K562 (cell line): ENCODE measurements around the gene XPO6. TPM values are rescaled to one million over a fixed set of nuclear protein-coding genes. Genes with fewer than 3 reads are reported as not detected.
A peak's percentile ranks its signal among the peaks of the same experiment; 100 is the strongest.

Experiments used
- ATAC-seq: fragments of 200-7000 bp; cut with Tn5 transposase; 3 replicates; pipeline ENCODE4 v1.9.1; 2020; ENCODE audit warnings: moderate library complexity
- BruUV-seq: library from RNA; stranded (reverse); fragments of 400-500 nt; replicated peaks from 2 replicates; lab custom pipeline; 2021; lab: Mats Ljungman, UMichigan
- CTCF ChIA-PET: fragments of 300-600 bp; formaldehyde crosslinking; extraction: SDS; loops from one replicate; lab custom pipeline; 2021; ENCODE audit warnings: low intra/inter-chr PET ratio; lab: Yijun Ruan, JAX
- POLR2A ChIA-PET: fragments of 300-600, 350-650 bp; sonication (Branson Sonifier 250); formaldehyde crosslinking; extraction: SDS; loops from one replicate; lab custom pipeline; 2021; ENCODE audit warnings: antibody characterized with exemption, inconsistent platforms; lab: Yijun Ruan, JAX
- DNase-seq, 4 experiments: peaks; one replicate each; pipeline versions ENCODE4 v3.0.0 to v3.0.0-alpha.2; 2011 to 2018; ENCODE audit warnings: low spot score in 3 of 4, mixed read lengths in 3 of 4; ENCODE audit errors: extremely low read depth in 1 of 4
- FAIRE-seq: peaks from 2 replicates; lab custom pipeline; 2011; peaks lifted over from hg19 to GRCh38; lab: Jason Lieb, UNC
- H2AFZ ChIP-seq: 2 replicates; pipeline ENCODE4 v1.6.0; 2011; ENCODE audit warnings: low read depth, low read length, control low read depth, inconsistent platforms
- H3K27ac ChIP-seq: fragments of 200-600 bp; 3 replicates; pipeline ENCODE4 v1.8.0; 2011; ENCODE audit warnings: low read depth, mild to moderate bottlenecking, control low read depth, inconsistent platforms, low read length, moderate library complexity, mixed read lengths; ENCODE audit errors: extremely low read depth
- H3K27me3 ChIP-seq, 2 experiments: fragments of 300-600 bp in 1 of 2; 2 replicates in 1 of 2; 3 replicates in 1 of 2; pipeline versions ENCODE4 v1.6.0 to v1.8.0; 2011; ENCODE audit warnings: inconsistent platforms in 2 of 2, low read length in 2 of 2, mild to moderate bottlenecking in 1 of 2, mixed read lengths in 1 of 2, moderate library complexity in 1 of 2; ENCODE audit not compliant: control insufficient read depth in 2 of 2, insufficient read depth in 2 of 2
- H3K36me3 ChIP-seq: fragments of 300-600 bp; 3 replicates; pipeline ENCODE4 v1.8.0; 2011; ENCODE audit warnings: mild to moderate bottlenecking, low read length, inconsistent platforms; ENCODE audit not compliant: control insufficient read depth, insufficient read depth
- H3K4me1 ChIP-seq, 2 experiments: fragments of 200-600 bp in 1 of 2; replicated peaks in 1 of 2; 2 replicates in 1 of 2; 3 replicates in 1 of 2; pipeline versions ENCODE4 v1.5.1 to v1.8.0; 2011; ENCODE audit warnings: inconsistent platforms in 2 of 2, low read length in 2 of 2, mild to moderate bottlenecking in 1 of 2, mixed read lengths in 1 of 2, moderate library complexity in 1 of 2; ENCODE audit not compliant: control insufficient read depth in 2 of 2, insufficient read depth in 2 of 2
- H3K4me2 ChIP-seq: 2 replicates; pipeline ENCODE4 v1.6.1; 2011; ENCODE audit warnings: low read length, control low read depth, inconsistent platforms, mixed read lengths; ENCODE audit not compliant: insufficient read depth
- H3K4me3 ChIP-seq: fragments of 200-600 bp; sonication (generic), shearing (Covaris generic); 2 replicates; pipeline ENCODE4 v1.5.1; 2016; ENCODE audit warnings: control low read depth, inconsistent platforms
- H3K79me2 ChIP-seq: fragments of 200-600 bp; 3 replicates; pipeline ENCODE4 v1.8.0; 2011; ENCODE audit warnings: low read length, inconsistent platforms; ENCODE audit not compliant: control insufficient read depth, insufficient read depth
- H3K9ac ChIP-seq, 2 experiments: 2 replicates each; pipeline versions ENCODE4 v1.6.0 to v1.6.1; 2011; ENCODE audit warnings: low read depth in 2 of 2, low read length in 2 of 2, control low read depth in 1 of 2, inconsistent platforms in 1 of 2, mild to moderate bottlenecking in 1 of 2, mixed read lengths in 1 of 2; ENCODE audit not compliant: insufficient read depth in 1 of 2
- H3K9me1 ChIP-seq: one replicate; pipeline ENCODE4 v1.6.0; 2011; ENCODE audit warnings: inconsistent platforms, mild to moderate bottlenecking, low read length, moderate library complexity; ENCODE audit not compliant: control insufficient read depth, insufficient read depth
- H3K9me3 ChIP-seq: replicated peaks from 2 replicates; pipeline ENCODE4 v1.5.1; 2011; ENCODE audit warnings: low read depth, low read length, inconsistent platforms; ENCODE audit not compliant: control insufficient read depth, insufficient read depth
- H4K20me1 ChIP-seq: replicated peaks from 2 replicates; pipeline ENCODE4 v1.6.1; 2011; ENCODE audit warnings: low read length, inconsistent platforms, mixed read lengths; ENCODE audit not compliant: control insufficient read depth, insufficient read depth
- ARHGAP35 ChIP-seq: fragments of 450-650 bp; IDR thresholded peaks from 2 replicates; pipeline ENCODE4 v1.6.1; 2018; ENCODE audit not compliant: partially characterized antibody
- ATF7 ChIP-seq: fragments of 450-650 bp; IDR thresholded peaks from 2 replicates; pipeline ENCODE4 v1.7.1; 2014; ENCODE audit warnings: mild to moderate bottlenecking, moderate library complexity
- BRD4 ChIP-seq: fragments of 200-600 bp; sonication (generic); IDR thresholded peaks from 2 replicates; pipeline ENCODE4 v1.6.1; 2017; ENCODE audit warnings: inconsistent platforms
- CEBPB ChIP-seq: fragments of 450-650 bp; IDR thresholded peaks from 2 replicates; pipeline ENCODE4 v1.6.1; 2016; ENCODE audit warnings: missing genetic modification characterization, missing compliant biosample characterization
- CEBPG ChIP-seq, 3 experiments: fragments of 200-800 bp in 1 of 3; sonication (Bioruptor generic) in 1 of 3; sonication (generic) in 1 of 3; formaldehyde crosslinking in 1 of 3; IDR thresholded peaks in 2 of 3; conservative IDR thresholded peaks in 1 of 3; 2 replicates each; pipeline versions ENCODE4 v1.6.1 to v1.8.0; 2016 to 2022; ENCODE audit warnings: missing compliant biosample characterization in 2 of 3, missing genetic modification characterization in 2 of 3, mild to moderate bottlenecking in 1 of 3, missing genetic modification reagents in 1 of 3
- CXXC5 ChIP-seq: fragments of 250-450 bp; sonication (Bioruptor Pico); IDR thresholded peaks from 2 replicates; pipeline ENCODE4 v1.8.0; 2022; ENCODE audit warnings: inconsistent platforms, mild to moderate bottlenecking, moderate library complexity
- ETV1 ChIP-seq: fragments of 450-650 bp; conservative IDR thresholded peaks from 2 replicates; pipeline ENCODE4 v1.6.1; 2016; ENCODE audit warnings: missing genetic modification characterization, control low read depth, low read depth, missing compliant biosample characterization
- HDAC6 ChIP-seq: IDR thresholded peaks from 2 replicates; pipeline ENCODE4 v1.6.1; 2012; ENCODE audit warnings: low read depth, mild to moderate bottlenecking, control low read depth, inconsistent platforms, low read length, moderate library complexity
- NR2C2 ChIP-seq, 2 experiments: fragments of 200-800 bp in 1 of 2; sonication (Bioruptor generic) in 1 of 2; sonication (generic) in 1 of 2; formaldehyde crosslinking in 1 of 2; IDR thresholded peaks; 2 replicates each; pipeline versions ENCODE4 v1.6.1 to v1.8.0; 2016 to 2022; ENCODE audit warnings: mild to moderate bottlenecking in 1 of 2, missing compliant biosample characterization in 1 of 2, missing genetic modification characterization in 1 of 2, missing genetic modification reagents in 1 of 2
- TRIM24 ChIP-seq, 2 experiments: fragments of 450-650 bp; IDR thresholded peaks; 2 replicates each; pipeline ENCODE4 v1.6.1; 2016
- TRIM28 ChIP-seq: fragments of 450-650 bp; IDR thresholded peaks from 2 replicates; pipeline ENCODE4 v1.6.1; 2017
- ZNF584 ChIP-seq: fragments of 200-800 bp; sonication (Bioruptor generic); IDR thresholded peaks from 2 replicates; pipeline ENCODE4 v1.6.1; 2016; ENCODE audit warnings: low read depth, mild to moderate bottlenecking, missing genetic modification characterization, missing compliant biosample characterization
- WGBS: fragments of 100-300 bp; shearing (Covaris generic); methylation state at CpG from one replicate; pipeline ENCODE4 v1.1.6; 2016; ENCODE audit warnings: low coverage, mixed read lengths; ENCODE audit not compliant: insufficient coverage; ENCODE audit errors: missing lambda C conversion rate; 5-methylcytosine and 5-hydroxymethylcytosine counted together
- in situ Hi-C: fragments of 300-500 bp; cut with MboI; formaldehyde crosslinking; loops from 4 replicates; pipeline ENCODE4 v1.15.0; 2018; ENCODE audit warnings: inconsistent platforms, mixed read lengths
- intact Hi-C: fragments of 100-400 bp; cut with micrococcal nuclease; formaldehyde crosslinking; loops from 2 replicates; pipeline ENCODE4 v1.14.2; 2022
- polyA plus RNA-seq, 8 experiments: library from polyadenylated mRNA; depleted of rRNA in 4 of 8; stranded (reverse) in 5 of 8; unstranded in 3 of 8; fragments of >200 nt; fragmentation: Nextera tagmentation in 2 of 8; fragmentation: Illumina TruSeq in 1 of 8; extraction: Ambion mirVana in 2 of 8; extraction: Trizol in 1 of 8; gene quantifications; 2 replicates each; pipeline versions ENCODE4 v1.2.1 to v1.2.3, GENCODE V29; 2011 to 2014; ENCODE audit warnings: inconsistent platforms in 1 of 8, missing spikeins in 1 of 8
- total RNA-seq, 7 experiments: library from RNA; depleted of rRNA in 6 of 7; stranded (reverse); fragments of >200 nt in 6 of 7; fragmentation: Illumina TruSeq in 2 of 7; extraction: Trizol in 2 of 7; gene quantifications; 2 replicates each; pipeline versions ENCODE4 v1.2.1 to v1.2.3, GENCODE V29; 2011 to 2021; ENCODE audit warnings: low replicate concordance in 1 of 7
- TF ChIP-seq, protein P1 (sequence below): fragments of 450-650 bp; formaldehyde crosslinking; IDR thresholded peaks from 2 replicates; pipeline ENCODE4 v1.4.0; 2022; ENCODE audit warnings: mild to moderate bottlenecking, moderate library complexity
- TF ChIP-seq, protein P2 (sequence below), 2 experiments: fragments of 450-650 bp in 1 of 2; sonication (generic) in 1 of 2; formaldehyde crosslinking in 1 of 2; IDR thresholded peaks in 1 of 2; conservative IDR thresholded peaks in 1 of 2; 2 replicates each; pipeline versions ENCODE4 v1.6.1 to v1.8.1; 2016 to 2023; ENCODE audit warnings: mild to moderate bottlenecking in 2 of 2, moderate library complexity in 2 of 2, inconsistent platforms in 1 of 2, missing genetic modification reagents in 1 of 2
- TF ChIP-seq, protein P3 (sequence below), 2 experiments: IDR thresholded peaks in 1 of 2; conservative IDR thresholded peaks in 1 of 2; 2 replicates each; pipeline ENCODE4 v1.6.1; 2016; ENCODE audit warnings: low read depth in 2 of 2, mild to moderate bottlenecking in 1 of 2, missing compliant biosample characterization in 1 of 2, missing genetic modification characterization in 1 of 2, moderate library complexity in 1 of 2

The XPO6 gene
- total and polyA plus RNA-seq, 9 of the 15 experiments (the other 6 are each of a cell fraction or from before 2014, with no cell fraction given) = 11.2 to 196 (median 119) TPM

DNA sequence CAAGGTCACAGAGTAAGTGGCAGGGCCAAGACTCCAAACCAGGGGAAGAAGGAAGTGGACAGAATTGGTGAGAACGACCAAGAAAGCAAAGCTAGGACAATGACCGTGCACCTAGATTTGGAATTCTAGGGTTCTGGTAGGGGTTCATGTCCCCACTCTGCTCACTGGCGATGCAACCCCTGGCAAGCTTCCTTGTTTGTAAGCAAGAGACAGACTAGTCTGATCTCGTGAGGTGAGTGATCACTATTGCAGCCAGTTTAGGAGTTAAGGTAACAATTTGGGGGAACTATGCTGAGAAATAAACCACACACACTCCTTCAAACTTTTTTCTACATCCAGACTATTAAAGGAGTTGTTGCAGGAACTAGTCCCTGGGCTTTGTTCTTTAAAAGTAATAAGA is 48.1 kb downstream of the XPO6 start (continued):
- TF ChIP-seq NR2C2 (CRISPR knock-in tag; IDR thresholded peaks at IDR 0.05) (no peak), NR2C2 (tag; IDR thresholded peaks at IDR 0.05) (peak; percentile 21; the same call in 1 of the 2 replicates), HDAC6 (no peak), TRIM24 (IDR thresholded peaks at IDR 0.05) (peak in 1 of 2 experiments; percentile 22; a peak in 2 of 4 replicates), TRIM28 (no peak), ZNF584 (0 out of 2 replicates have a peak, but pooled peaks have one; percentile 17), BRD4 (0 out of 2 replicates have a peak, but pooled peaks have one; percentile 39), CXXC5 (CRISPR knock-in tag) (peak; percentile 15), ATF7 (0 out of 2 replicates have a peak, but pooled peaks have one; percentile 33), ETV1 (peak; percentile 23; the same call in 1 of the 2 replicates)
- TF ChIP-seq, protein P1, sequence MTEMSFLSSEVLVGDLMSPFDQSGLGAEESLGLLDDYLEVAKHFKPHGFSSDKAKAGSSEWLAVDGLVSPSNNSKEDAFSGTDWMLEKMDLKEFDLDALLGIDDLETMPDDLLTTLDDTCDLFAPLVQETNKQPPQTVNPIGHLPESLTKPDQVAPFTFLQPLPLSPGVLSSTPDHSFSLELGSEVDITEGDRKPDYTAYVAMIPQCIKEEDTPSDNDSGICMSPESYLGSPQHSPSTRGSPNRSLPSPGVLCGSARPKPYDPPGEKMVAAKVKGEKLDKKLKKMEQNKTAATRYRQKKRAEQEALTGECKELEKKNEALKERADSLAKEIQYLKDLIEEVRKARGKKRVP (CRISPR knock-in tag) = 0 out of 2 replicates have a peak, but pooled peaks have one; percentile 45

DNA sequence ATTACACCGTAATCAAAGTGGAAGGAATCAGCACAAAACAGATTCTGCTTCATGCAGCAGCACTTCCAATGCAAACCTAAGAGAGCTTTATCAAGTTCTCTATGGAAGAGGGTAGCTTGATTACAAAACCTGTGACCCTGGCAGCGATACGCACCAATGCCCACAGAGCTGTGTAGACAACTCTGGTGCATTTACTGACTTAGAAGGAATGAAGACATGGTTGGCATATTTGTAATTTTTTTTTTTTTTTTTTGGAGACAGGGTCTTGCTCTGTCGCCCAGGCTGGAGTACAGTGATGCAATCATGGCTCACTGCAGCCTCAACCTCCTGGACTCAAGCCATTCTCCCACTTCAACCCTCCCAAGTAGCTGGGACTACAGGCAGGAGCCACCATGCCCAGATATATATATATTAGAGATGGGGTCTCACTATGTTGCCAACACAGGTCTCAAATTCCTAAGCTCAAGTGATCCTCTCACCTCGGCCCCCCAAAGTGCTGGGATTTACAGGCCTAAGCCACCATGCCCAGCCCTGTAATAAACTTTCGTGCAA is 49.4 kb downstream of the XPO6 start:
- Histone ChIP-seq H3K4me1 (peaks cover 0 to 5% of the 10 kb centered on the region in 2 experiments; a peak in 1 of 5 replicates), H3K9me1 (no peaks in the 10 kb centered on the region), H3K9ac (no peak overlapping the region), H3K27me3 (no peaks in the 10 kb centered on the region), H3K4me2 (no peak overlapping the region), H3K79me2 (peaks cover 53% of the 10 kb centered on the region; the same call in 2 of the 3 replicates), H3K36me3 (peaks cover 86% of the 10 kb centered on the region), H4K20me1 (no peaks in the 10 kb centered on the region; the same call in 1 of the 2 replicates), H3K4me3 (no peak overlapping the region), H3K27ac (no peak overlapping the region), H3K9me3 (no peaks in the 10 kb centered on the region), H2AFZ (no peak overlapping the region)
- whole genome bisulfite sequencing = 91% methylated on average over 5 of the region's 6 CpGs
- DNase-seq = no peak
- intact Hi-C loops = loop anchor here (10.0 kb wide), 1 partner anchor 52 kb away; the partner anchor contains the start of gene XPO6
- POLR2A ChIA-PET = interaction anchor here (0.8 kb wide), 1 partner anchor 35 kb away, joined by 3 read pairs; no protein-coding TSS in a partner anchor
- no peak for ATAC-seq
- CTCF ChIA-PET = no interaction called here
- BruUV-seq = no TSS peak
- in situ Hi-C loops = no loop called here
- no peak for FAIRE-seq
- TF ChIP-seq, protein P2, sequence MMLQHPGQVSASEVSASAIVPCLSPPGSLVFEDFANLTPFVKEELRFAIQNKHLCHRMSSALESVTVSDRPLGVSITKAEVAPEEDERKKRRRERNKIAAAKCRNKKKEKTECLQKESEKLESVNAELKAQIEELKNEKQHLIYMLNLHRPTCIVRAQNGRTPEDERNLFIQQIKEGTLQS (IDR thresholded peaks at IDR 0.05) = peak; percentile 39
- TF ChIP-seq, protein P2 (CRISPR knock-in tag; conservative IDR thresholded peaks at IDR 0.05) = no peak
- no peak for TF ChIP-seq CEBPG (CRISPR knock-in tag; IDR thresholded peaks at IDR 0.05)
- 0 out of 4 replicates have a peak, but pooled peaks of 1 of the 2 experiments have one; percentile 33 for TF ChIP-seq CEBPG (tag; conservative IDR thresholded peaks at IDR 0.05 in 1 of 2, IDR thresholded peaks at IDR 0.05 in 1 of 2)
- peak; percentile 36 for TF ChIP-seq CEBPB
- no peak for TF ChIP-seq ARHGAP35
- TF ChIP-seq, protein P3, sequence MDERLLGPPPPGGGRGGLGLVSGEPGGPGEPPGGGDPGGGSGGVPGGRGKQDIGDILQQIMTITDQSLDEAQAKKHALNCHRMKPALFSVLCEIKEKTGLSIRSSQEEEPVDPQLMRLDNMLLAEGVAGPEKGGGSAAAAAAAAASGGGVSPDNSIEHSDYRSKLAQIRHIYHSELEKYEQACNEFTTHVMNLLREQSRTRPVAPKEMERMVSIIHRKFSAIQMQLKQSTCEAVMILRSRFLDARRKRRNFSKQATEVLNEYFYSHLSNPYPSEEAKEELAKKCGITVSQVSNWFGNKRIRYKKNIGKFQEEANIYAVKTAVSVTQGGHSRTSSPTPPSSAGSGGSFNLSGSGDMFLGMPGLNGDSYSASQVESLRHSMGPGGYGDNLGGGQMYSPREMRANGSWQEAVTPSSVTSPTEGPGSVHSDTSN (CRISPR knock-in tag; IDR thresholded peaks at IDR 0.05; ENCODE audit: low read depth) = no peak
- TF ChIP-seq, protein P3 (tag; conservative IDR thresholded peaks at IDR 0.05; ENCODE audit: low read depth) = no peak
